Measurements from ENCODE around the gene CMTM1.

DNA sequence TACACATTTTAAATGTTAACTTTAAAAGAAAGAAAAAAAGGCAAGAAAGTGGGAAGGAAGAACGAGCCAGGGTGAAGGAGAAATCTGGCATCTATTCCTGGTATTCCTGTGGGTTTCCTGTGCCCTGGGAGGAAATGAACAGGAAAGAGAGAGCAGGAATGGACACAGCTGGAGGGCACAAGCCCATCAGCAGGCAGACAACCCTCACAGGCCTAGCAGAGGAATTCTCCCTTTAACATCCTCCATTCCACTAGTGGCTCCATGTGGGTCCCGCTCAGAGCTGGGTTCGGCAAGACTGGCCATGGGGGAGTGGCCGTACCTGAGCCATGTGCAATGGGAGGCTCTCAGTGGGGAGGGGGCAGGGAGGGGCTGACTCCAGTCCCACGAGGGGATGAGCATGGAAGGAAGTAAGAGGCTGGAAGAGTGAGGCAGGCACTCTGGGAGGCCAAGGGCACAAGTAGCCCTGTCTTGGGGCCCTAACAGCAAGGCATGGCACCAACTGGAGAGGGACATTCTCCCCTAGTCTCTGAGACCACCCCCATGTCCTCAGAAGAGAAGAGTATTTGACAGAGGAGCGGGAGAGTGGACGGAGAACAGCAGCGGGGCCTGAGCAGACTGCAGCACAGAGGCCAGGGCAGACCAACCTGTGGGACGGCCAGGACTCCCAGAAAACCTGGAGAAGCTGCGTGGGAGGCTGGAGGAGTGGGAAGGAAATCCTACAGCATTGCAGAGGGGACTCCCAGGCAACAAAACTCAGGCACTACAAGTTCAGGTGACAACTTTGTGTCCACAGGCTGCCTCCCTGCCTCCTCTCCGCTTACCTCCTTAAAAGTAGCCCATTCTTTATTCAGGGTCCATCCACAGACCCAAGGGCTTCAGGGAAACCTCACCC lies 46.5 kb upstream of the CMTM1 start:
- TF ChIP-seq POLR2AphosphoS5 (IDR thresholded peaks at IDR 0.05; ENCODE audit: low read depth, low read length) = no peak
- TF ChIP-seq, protein P1, sequence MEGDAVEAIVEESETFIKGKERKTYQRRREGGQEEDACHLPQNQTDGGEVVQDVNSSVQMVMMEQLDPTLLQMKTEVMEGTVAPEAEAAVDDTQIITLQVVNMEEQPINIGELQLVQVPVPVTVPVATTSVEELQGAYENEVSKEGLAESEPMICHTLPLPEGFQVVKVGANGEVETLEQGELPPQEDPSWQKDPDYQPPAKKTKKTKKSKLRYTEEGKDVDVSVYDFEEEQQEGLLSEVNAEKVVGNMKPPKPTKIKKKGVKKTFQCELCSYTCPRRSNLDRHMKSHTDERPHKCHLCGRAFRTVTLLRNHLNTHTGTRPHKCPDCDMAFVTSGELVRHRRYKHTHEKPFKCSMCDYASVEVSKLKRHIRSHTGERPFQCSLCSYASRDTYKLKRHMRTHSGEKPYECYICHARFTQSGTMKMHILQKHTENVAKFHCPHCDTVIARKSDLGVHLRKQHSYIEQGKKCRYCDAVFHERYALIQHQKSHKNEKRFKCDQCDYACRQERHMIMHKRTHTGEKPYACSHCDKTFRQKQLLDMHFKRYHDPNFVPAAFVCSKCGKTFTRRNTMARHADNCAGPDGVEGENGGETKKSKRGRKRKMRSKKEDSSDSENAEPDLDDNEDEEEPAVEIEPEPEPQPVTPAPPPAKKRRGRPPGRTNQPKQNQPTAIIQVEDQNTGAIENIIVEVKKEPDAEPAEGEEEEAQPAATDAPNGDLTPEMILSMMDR (IDR thresholded peaks at IDR 0.05) = no peak

All from Panc1 (cell line).